ENCODE data around the gene IFNGR2. TPM values are rescaled to one million over a fixed set of nuclear protein-coding genes. Genes with fewer than 3 reads are reported as not detected.

IFNGR2 gene
- polyA plus RNA-seq, 1 donor (not counting 4 experiments of a cell fraction or from before 2014, with no cell fraction given) = 94.3 TPM

DNA sequence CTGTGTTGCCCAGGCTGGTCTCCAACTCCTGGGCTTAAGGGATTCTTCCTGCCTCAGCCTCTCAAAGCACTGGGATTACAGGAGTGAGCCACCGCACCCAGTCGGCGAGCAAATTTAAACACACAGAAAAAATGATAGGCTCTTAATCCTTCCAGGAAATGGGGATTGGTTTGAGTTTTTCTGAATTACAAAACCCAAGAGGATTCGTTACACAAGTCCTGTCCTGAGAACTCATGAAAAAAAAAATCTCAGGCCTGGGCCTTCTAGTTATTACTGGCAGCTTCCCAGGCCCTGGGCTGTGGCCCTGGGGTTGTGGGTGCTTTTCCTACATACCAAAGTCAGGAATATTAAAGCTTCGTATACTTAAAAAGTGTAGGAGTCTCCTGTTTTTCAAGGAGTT is 6.3 kb upstream of the IFNGR2 start:
- FAIRE-seq (no peak), DNase-seq (ENCODE audit: low read depth, low spot score) (no peak)
- Histone ChIP-seq H3K4me1 (ENCODE audit: control insufficient read depth, extremely low read depth, insufficient read depth, low read length) (peaks cover 8% of the 10 kb centered on the region), H3K36me3 (ENCODE audit: control insufficient read depth in 2 of 2, extremely low read depth in 1 of 2, insufficient read depth in 2 of 2, low read length in 2 of 2) (no peaks in the 10 kb centered on the region), H3K4me2 (ENCODE audit: control insufficient read depth, extremely low read depth, insufficient read depth, low read depth, low read length) (no peak overlapping the region), H2AFZ (ENCODE audit: control insufficient read depth, low read length) (no peak overlapping the region), H3K4me3 (ENCODE audit: control insufficient read depth in 2 of 3, extremely low read depth in 1 of 3, insufficient read depth in 2 of 3, low read depth in 1 of 3, low read length in 3 of 3) (no peak overlapping the region), H3K9ac (ENCODE audit: control insufficient read depth, extremely low read depth, insufficient read depth, low read length) (no peak overlapping the region), H3K27ac (ENCODE audit: control insufficient read depth, insufficient read depth, low read length) (no peak overlapping the region), H3K79me2 (ENCODE audit: control insufficient read depth, insufficient read depth, low read length) (no peaks in the 10 kb centered on the region), H4K20me1 (ENCODE audit: control insufficient read depth, extremely low read depth, insufficient read depth, low read length) (no peaks in the 10 kb centered on the region), H3K9me3 (ENCODE audit: control insufficient read depth, low read depth, low read length) (no peaks in the 10 kb centered on the region), H3K9me1 (ENCODE audit: control insufficient read depth, extremely low read depth, insufficient read depth, low read length) (no peaks in the 10 kb centered on the region), H3K27me3 (ENCODE audit: control insufficient read depth, extremely low read depth, insufficient read depth, low read length) (no peaks in the 10 kb centered on the region)
- dilution Hi-C loops (cut with MboI; ENCODE audit: extremely low pct_ligation_motif_present, low sequenced_read_pairs) = no loop called here
- TF ChIP-seq, protein P1, sequence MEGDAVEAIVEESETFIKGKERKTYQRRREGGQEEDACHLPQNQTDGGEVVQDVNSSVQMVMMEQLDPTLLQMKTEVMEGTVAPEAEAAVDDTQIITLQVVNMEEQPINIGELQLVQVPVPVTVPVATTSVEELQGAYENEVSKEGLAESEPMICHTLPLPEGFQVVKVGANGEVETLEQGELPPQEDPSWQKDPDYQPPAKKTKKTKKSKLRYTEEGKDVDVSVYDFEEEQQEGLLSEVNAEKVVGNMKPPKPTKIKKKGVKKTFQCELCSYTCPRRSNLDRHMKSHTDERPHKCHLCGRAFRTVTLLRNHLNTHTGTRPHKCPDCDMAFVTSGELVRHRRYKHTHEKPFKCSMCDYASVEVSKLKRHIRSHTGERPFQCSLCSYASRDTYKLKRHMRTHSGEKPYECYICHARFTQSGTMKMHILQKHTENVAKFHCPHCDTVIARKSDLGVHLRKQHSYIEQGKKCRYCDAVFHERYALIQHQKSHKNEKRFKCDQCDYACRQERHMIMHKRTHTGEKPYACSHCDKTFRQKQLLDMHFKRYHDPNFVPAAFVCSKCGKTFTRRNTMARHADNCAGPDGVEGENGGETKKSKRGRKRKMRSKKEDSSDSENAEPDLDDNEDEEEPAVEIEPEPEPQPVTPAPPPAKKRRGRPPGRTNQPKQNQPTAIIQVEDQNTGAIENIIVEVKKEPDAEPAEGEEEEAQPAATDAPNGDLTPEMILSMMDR (optimal IDR thresholded peaks at IDR 0.05 in 1 of 3, IDR thresholded peaks at IDR 0.05 in 1 of 3, conservative IDR thresholded peaks at IDR 0.05 in 1 of 3; ENCODE audit: extremely low read depth in 1 of 3, insufficient read depth in 2 of 3, low read length in 3 of 3) = no peak
- TF ChIP-seq EZH2 (IDR thresholded peaks at IDR 0.05; ENCODE audit: low read length) = no peak

DNA sequence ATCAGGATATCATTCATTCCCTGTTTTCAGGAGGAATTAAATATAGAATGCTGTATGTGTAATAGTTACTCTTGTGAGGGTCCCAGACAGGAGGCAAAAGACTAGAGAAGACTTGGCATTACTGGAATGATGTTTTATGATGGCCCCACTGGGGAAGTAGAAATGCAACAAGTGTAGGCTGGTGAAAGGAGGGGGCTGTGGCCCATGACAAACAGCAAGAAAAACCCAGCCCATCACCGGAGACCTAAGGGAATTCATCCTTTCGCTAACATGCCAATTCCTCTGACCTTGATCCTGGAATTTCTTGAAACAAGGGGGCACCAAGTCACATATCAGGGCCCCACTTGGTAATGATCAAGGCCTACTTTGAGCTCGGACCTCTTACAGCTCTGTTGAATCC is 5.5 kb upstream of the IFNGR2 start:
- H3K27ac ChIP-seq (ENCODE audit: control insufficient read depth, insufficient read depth, low read length) = no peak overlapping the region
- no peaks in the 10 kb centered on the region for H3K27me3 ChIP-seq (ENCODE audit: control insufficient read depth, extremely low read depth, insufficient read depth, low read length)
- FAIRE-seq (no peak), DNase-seq (ENCODE audit: low read depth, low spot score) (no peak)
- H2AFZ ChIP-seq (ENCODE audit: control insufficient read depth, low read length) = no peak overlapping the region
- no peak overlapping the region for H3K4me2 ChIP-seq (ENCODE audit: control insufficient read depth, extremely low read depth, insufficient read depth, low read depth, low read length)
- dilution Hi-C loops (cut with MboI; ENCODE audit: extremely low pct_ligation_motif_present, low sequenced_read_pairs) = no loop called here
- H3K9me1 ChIP-seq (ENCODE audit: control insufficient read depth, extremely low read depth, insufficient read depth, low read length) = no peaks in the 10 kb centered on the region
- peaks cover 11% of the 10 kb centered on the region for H3K4me1 ChIP-seq (ENCODE audit: control insufficient read depth, extremely low read depth, insufficient read depth, low read length)
- no peaks in the 10 kb centered on the region for H3K9me3 ChIP-seq (ENCODE audit: control insufficient read depth, low read depth, low read length)
- H3K79me2 ChIP-seq (ENCODE audit: control insufficient read depth, insufficient read depth, low read length) = no peaks in the 10 kb centered on the region
- H4K20me1 ChIP-seq (ENCODE audit: control insufficient read depth, extremely low read depth, insufficient read depth, low read length) = no peaks in the 10 kb centered on the region
- H3K9ac ChIP-seq (ENCODE audit: control insufficient read depth, extremely low read depth, insufficient read depth, low read length) = no peak overlapping the region
- H3K4me3 ChIP-seq (ENCODE audit: control insufficient read depth in 2 of 3, extremely low read depth in 1 of 3, insufficient read depth in 2 of 3, low read depth in 1 of 3, low read length in 3 of 3) = no peak overlapping the region
- TF ChIP-seq, protein P1 (optimal IDR thresholded peaks at IDR 0.05 in 1 of 3, IDR thresholded peaks at IDR 0.05 in 1 of 3, conservative IDR thresholded peaks at IDR 0.05 in 1 of 3; ENCODE audit: extremely low read depth in 1 of 3, insufficient read depth in 2 of 3, low read length in 3 of 3) = no peak
- TF ChIP-seq EZH2 (IDR thresholded peaks at IDR 0.05; ENCODE audit: low read length) = no peak
- H3K36me3 ChIP-seq (ENCODE audit: control insufficient read depth in 2 of 2, extremely low read depth in 1 of 2, insufficient read depth in 2 of 2, low read length in 2 of 2) = no peaks in the 10 kb centered on the region
